ENCODE measurements around the gene MGAT1.

- TF ChIP-seq CTCF (IDR thresholded peaks at IDR 0.05) (no peak), POLR2A (IDR thresholded peaks at IDR 0.05) (no peak)
Measured at GRCh38 chr5:180787711-180788431, 14.7 kb downstream of the MGAT1 start.
